DND-41 (cell line): ENCODE data around the gene TRPC4.

Experiments
- CTCF ChIP-seq: IDR thresholded peaks from 2 replicates; pipeline ENCODE4 v1.5.1; 2012; ENCODE audit warnings: borderline replicate concordance, low read length, moderate library complexity, mild to moderate bottlenecking; ENCODE audit not compliant: poor library complexity, severe bottlenecking; ENCODE audit errors: extremely low read depth
- EZH2 ChIP-seq: IDR thresholded peaks from 3 replicates; pipeline ENCODE4 v1.6.1; 2012; ENCODE audit warnings: borderline replicate concordance, low read depth, mild to moderate bottlenecking, moderate library complexity, low read length, inconsistent platforms; ENCODE audit not compliant: severe bottlenecking

- TF ChIP-seq EZH2 (no peak), CTCF (no peak)
Measured at GRCh38 chr13:37621811-37622361, 247.7 kb downstream of the TRPC4 start.
